ENCODE data around the gene TGFBI.

The TGFBI gene

GRCh38 chr5:136015966-136016650, 12.7 kb upstream of the TGFBI start:
- ChIA-PET POLR2A (no interaction called here), CTCF (no interaction called here)
- Histone ChIP-seq H3K27me3 (replicated peaks in 2 of 5; ENCODE audit: control insufficient read depth in 4 of 5, insufficient read depth in 5 of 5, low read length in 4 of 5) (peaks cover 0 to 19% (median 5%) of the 10 kb centered on the region in 5 experiments), H3K4me1 (ENCODE audit: control extremely low read depth in 1 of 4, control insufficient read depth in 4 of 4, insufficient read depth in 4 of 4, low read length in 3 of 4) (peaks cover 3 to 38% (median 15%) of the 10 kb centered on the region in 4 experiments), H3K4me3 (ENCODE audit: control insufficient read depth in 1 of 7, extremely low read depth in 1 of 7, insufficient read depth in 4 of 7, low read depth in 2 of 7, low read length in 6 of 7) (no peak overlapping the region), H3K9me3 (ENCODE audit: control extremely low read depth in 1 of 5, control insufficient read depth in 4 of 5, insufficient read depth in 2 of 5, low read depth in 1 of 5, low read length in 4 of 5) (no peaks in the 10 kb centered on the region), H3K36me3 (ENCODE audit: control insufficient read depth in 4 of 4, insufficient read depth in 4 of 4, low read length in 3 of 4) (no peaks in the 10 kb centered on the region), H3K27ac (ENCODE audit: insufficient read depth in 1 of 2, low read depth in 1 of 2, low read length in 2 of 2, poor library complexity in 1 of 2, severe bottlenecking in 2 of 2) (no peak overlapping the region)
- DNase-seq, result no peak
- WGBS (ENCODE audit: insufficient coverage), result 100% methylated on average over 2 of the region's 2 CpGs

GRCh38 chr5:136016945-136017530, 11.8 kb upstream of the TGFBI start:
- Histone ChIP-seq H3K27ac (ENCODE audit: insufficient read depth in 1 of 2, low read depth in 1 of 2, low read length in 2 of 2, poor library complexity in 1 of 2, severe bottlenecking in 2 of 2) (no peak overlapping the region), H3K9me3 (ENCODE audit: control extremely low read depth in 1 of 5, control insufficient read depth in 4 of 5, insufficient read depth in 2 of 5, low read depth in 1 of 5, low read length in 4 of 5) (no peaks in the 10 kb centered on the region), H3K4me3 (ENCODE audit: control insufficient read depth in 1 of 7, extremely low read depth in 1 of 7, insufficient read depth in 4 of 7, low read depth in 2 of 7, low read length in 6 of 7) (no peak overlapping the region), H3K4me1 (ENCODE audit: control extremely low read depth in 1 of 4, control insufficient read depth in 4 of 4, insufficient read depth in 4 of 4, low read length in 3 of 4) (peaks cover 2 to 35% (median 11%) of the 10 kb centered on the region in 4 experiments), H3K36me3 (ENCODE audit: control insufficient read depth in 4 of 4, insufficient read depth in 4 of 4, low read length in 3 of 4) (no peaks in the 10 kb centered on the region), H3K27me3 (replicated peaks in 2 of 5; ENCODE audit: control insufficient read depth in 4 of 5, insufficient read depth in 5 of 5, low read length in 4 of 5) (peaks cover 0 to 19% (median 5%) of the 10 kb centered on the region in 5 experiments)
- 100% methylated on average over 1 of the region's 2 CpGs for WGBS (ENCODE audit: insufficient coverage)
- peak in 2 of 3 donors; percentile 41 to 46 for DNase-seq
- ChIA-PET CTCF (no interaction called here), POLR2A (no interaction called here)

- Histone ChIP-seq H3K27me3 (replicated peaks in 2 of 5; ENCODE audit: control insufficient read depth in 4 of 5, insufficient read depth in 5 of 5, low read length in 4 of 5) (peaks cover 0 to 17% (median 5%) of the 10 kb centered on the region in 5 experiments), H3K4me3 (ENCODE audit: control insufficient read depth in 1 of 7, extremely low read depth in 1 of 7, insufficient read depth in 4 of 7, low read depth in 2 of 7, low read length in 6 of 7) (no peak overlapping the region), H3K9me3 (ENCODE audit: control extremely low read depth in 1 of 5, control insufficient read depth in 4 of 5, insufficient read depth in 2 of 5, low read depth in 1 of 5, low read length in 4 of 5) (no peaks in the 10 kb centered on the region), H3K27ac (ENCODE audit: insufficient read depth in 1 of 2, low read depth in 1 of 2, low read length in 2 of 2, poor library complexity in 1 of 2, severe bottlenecking in 2 of 2) (no peak overlapping the region), H3K4me1 (ENCODE audit: control extremely low read depth in 1 of 4, control insufficient read depth in 4 of 4, insufficient read depth in 4 of 4, low read length in 3 of 4) (peaks cover 0 to 24% (median 6%) of the 10 kb centered on the region in 4 experiments), H3K36me3 (ENCODE audit: control insufficient read depth in 4 of 4, insufficient read depth in 4 of 4, low read length in 3 of 4) (no peaks in the 10 kb centered on the region)
- ChIA-PET CTCF (no interaction called here), POLR2A (no interaction called here)
- peak in 2 of 3 donors; percentile 15 to 38 for DNase-seq
- 91% methylated on average over 7 of the region's 11 CpGs for WGBS (ENCODE audit: insufficient coverage)
These were observed 9.7 kb upstream of the TGFBI start for GRCh38 chr5:136018814-136019783.

GRCh38 chr5:136020001-136020382, 8.8 kb upstream of the TGFBI start:
- no peak for DNase-seq
- peaks cover 0 to 27% (median 7%) of the 10 kb centered on the region in 4 experiments for H3K4me1 ChIP-seq (ENCODE audit: control extremely low read depth in 1 of 4, control insufficient read depth in 4 of 4, insufficient read depth in 4 of 4, low read length in 3 of 4)

GRCh38 chr5:136020383-136021015, 8.3 kb upstream of the TGFBI start:
- Histone ChIP-seq H3K27ac (ENCODE audit: insufficient read depth in 1 of 2, low read depth in 1 of 2, low read length in 2 of 2, poor library complexity in 1 of 2, severe bottlenecking in 2 of 2) (no peak overlapping the region), H3K4me1 (ENCODE audit: control extremely low read depth in 1 of 4, control insufficient read depth in 4 of 4, insufficient read depth in 4 of 4, low read length in 3 of 4) (peaks cover 0 to 27% (median 7%) of the 10 kb centered on the region in 4 experiments)
- peak; percentile 48 to 86 (median 85) for DNase-seq

More at GRCh38 chr5:136020001-136020382, 8.8 kb upstream of the TGFBI start:
- Histone ChIP-seq H3K36me3 (ENCODE audit: control insufficient read depth in 4 of 4, insufficient read depth in 4 of 4, low read length in 3 of 4) (no peaks in the 10 kb centered on the region), H3K27ac (ENCODE audit: insufficient read depth in 1 of 2, low read depth in 1 of 2, low read length in 2 of 2, poor library complexity in 1 of 2, severe bottlenecking in 2 of 2) (no peak overlapping the region), H3K4me3 (ENCODE audit: control insufficient read depth in 1 of 7, extremely low read depth in 1 of 7, insufficient read depth in 4 of 7, low read depth in 2 of 7, low read length in 6 of 7) (no peak overlapping the region), H3K27me3 (replicated peaks in 2 of 5; ENCODE audit: control insufficient read depth in 4 of 5, insufficient read depth in 5 of 5, low read length in 4 of 5) (peaks cover 0 to 8% (median 4%) of the 10 kb centered on the region in 5 experiments), H3K9me3 (ENCODE audit: control extremely low read depth in 1 of 5, control insufficient read depth in 4 of 5, insufficient read depth in 2 of 5, low read depth in 1 of 5, low read length in 4 of 5) (no peaks in the 10 kb centered on the region)
- 100% methylated on average over 1 of the region's 2 CpGs for WGBS (ENCODE audit: insufficient coverage)
- CTCF ChIA-PET, result no interaction called here
- POLR2A ChIA-PET, result no interaction called here

GRCh38 chr5:136021016-136021405, 7.8 kb upstream of the TGFBI start:
- Histone ChIP-seq H3K9me3 (ENCODE audit: control extremely low read depth in 1 of 5, control insufficient read depth in 4 of 5, insufficient read depth in 2 of 5, low read depth in 1 of 5, low read length in 4 of 5) (no peaks in the 10 kb centered on the region), H3K27ac (ENCODE audit: insufficient read depth in 1 of 2, low read depth in 1 of 2, low read length in 2 of 2, poor library complexity in 1 of 2, severe bottlenecking in 2 of 2) (no peak overlapping the region), H3K4me1 (ENCODE audit: control extremely low read depth in 1 of 4, control insufficient read depth in 4 of 4, insufficient read depth in 4 of 4, low read length in 3 of 4) (peaks cover 0 to 27% (median 7%) of the 10 kb centered on the region in 4 experiments), H3K36me3 (ENCODE audit: control insufficient read depth in 4 of 4, insufficient read depth in 4 of 4, low read length in 3 of 4) (no peaks in the 10 kb centered on the region), H3K27me3 (replicated peaks in 2 of 5; ENCODE audit: control insufficient read depth in 4 of 5, insufficient read depth in 5 of 5, low read length in 4 of 5) (peaks cover 0 to 9% (median 2%) of the 10 kb centered on the region in 5 experiments), H3K4me3 (ENCODE audit: control insufficient read depth in 1 of 7, extremely low read depth in 1 of 7, insufficient read depth in 4 of 7, low read depth in 2 of 7, low read length in 6 of 7) (no peak overlapping the region)
- ChIA-PET CTCF (interaction anchor here (1.6 kb wide), 1 partner anchor 12 kb away, joined by 4 read pairs; no protein-coding TSS in a partner anchor), POLR2A (no interaction called here)
- DNase-seq, result peak in 2 of 3 donors; percentile 47 to 56
- WGBS (ENCODE audit: insufficient coverage), result 61% methylated on average over 2 of the region's 4 CpGs

More at GRCh38 chr5:136020383-136021015, 8.3 kb upstream of the TGFBI start:
- ChIA-PET CTCF (no interaction called here), POLR2A (no interaction called here)
- no peaks in the 10 kb centered on the region for H3K36me3 ChIP-seq (ENCODE audit: control insufficient read depth in 4 of 4, insufficient read depth in 4 of 4, low read length in 3 of 4)
- H3K4me3 ChIP-seq (ENCODE audit: control insufficient read depth in 1 of 7, extremely low read depth in 1 of 7, insufficient read depth in 4 of 7, low read depth in 2 of 7, low read length in 6 of 7), result no peak overlapping the region
- peaks cover 0 to 4% (median 2%) of the 10 kb centered on the region in 5 experiments for H3K27me3 ChIP-seq (replicated peaks in 2 of 5; ENCODE audit: control insufficient read depth in 4 of 5, insufficient read depth in 5 of 5, low read length in 4 of 5)
- WGBS (ENCODE audit: insufficient coverage), result 79% methylated on average over 7 of the region's 10 CpGs
- no peaks in the 10 kb centered on the region for H3K9me3 ChIP-seq (ENCODE audit: control extremely low read depth in 1 of 5, control insufficient read depth in 4 of 5, insufficient read depth in 2 of 5, low read depth in 1 of 5, low read length in 4 of 5)

Measured in common myeloid progenitor, CD34-positive (primary cell).